22Rv1 (cell line): ENCODE measurements around the gene USP35.

ENCODE experiments used
- CTCF ChIP-seq: fragments of 450-650 bp; IDR thresholded peaks from 2 replicates; pipeline ENCODE4 v1.5.1; 2017; ENCODE audit warnings: mild to moderate bottlenecking
- ZFX ChIP-seq: fragments of 450-650 bp; IDR thresholded peaks from 2 replicates; pipeline ENCODE4 v1.6.1; 2017; ENCODE audit warnings: antibody characterized with exemption, borderline replicate concordance

GRCh38 chr11:78250099-78250498, 61.4 kb downstream of the USP35 start:
- TF ChIP-seq CTCF = no peak
- TF ChIP-seq ZFX = no peak
